GM18505 (cell line): ENCODE measurements around the gene THSD4.
"Not testable (repeated sequence)": the region's sequence is repeated elsewhere in the genome, so short reads cannot be mapped to it uniquely, and the experiment has no call there.

Experiments used
- ATAC-seq: cut with Tn5 transposase; IDR thresholded peaks from one replicate; pipeline ENCODE4 v1.9.1; 2021; ENCODE audit not compliant: unreplicated experiment
- POLR2A ChIP-seq: IDR thresholded peaks from 4 replicates; pipeline ENCODE4 v1.6.1; 2011; ENCODE audit warnings: borderline replicate concordance; ENCODE audit not compliant: insufficient read depth, insufficient read length; ENCODE audit errors: extremely low read depth

THSD4 gene

DNA sequence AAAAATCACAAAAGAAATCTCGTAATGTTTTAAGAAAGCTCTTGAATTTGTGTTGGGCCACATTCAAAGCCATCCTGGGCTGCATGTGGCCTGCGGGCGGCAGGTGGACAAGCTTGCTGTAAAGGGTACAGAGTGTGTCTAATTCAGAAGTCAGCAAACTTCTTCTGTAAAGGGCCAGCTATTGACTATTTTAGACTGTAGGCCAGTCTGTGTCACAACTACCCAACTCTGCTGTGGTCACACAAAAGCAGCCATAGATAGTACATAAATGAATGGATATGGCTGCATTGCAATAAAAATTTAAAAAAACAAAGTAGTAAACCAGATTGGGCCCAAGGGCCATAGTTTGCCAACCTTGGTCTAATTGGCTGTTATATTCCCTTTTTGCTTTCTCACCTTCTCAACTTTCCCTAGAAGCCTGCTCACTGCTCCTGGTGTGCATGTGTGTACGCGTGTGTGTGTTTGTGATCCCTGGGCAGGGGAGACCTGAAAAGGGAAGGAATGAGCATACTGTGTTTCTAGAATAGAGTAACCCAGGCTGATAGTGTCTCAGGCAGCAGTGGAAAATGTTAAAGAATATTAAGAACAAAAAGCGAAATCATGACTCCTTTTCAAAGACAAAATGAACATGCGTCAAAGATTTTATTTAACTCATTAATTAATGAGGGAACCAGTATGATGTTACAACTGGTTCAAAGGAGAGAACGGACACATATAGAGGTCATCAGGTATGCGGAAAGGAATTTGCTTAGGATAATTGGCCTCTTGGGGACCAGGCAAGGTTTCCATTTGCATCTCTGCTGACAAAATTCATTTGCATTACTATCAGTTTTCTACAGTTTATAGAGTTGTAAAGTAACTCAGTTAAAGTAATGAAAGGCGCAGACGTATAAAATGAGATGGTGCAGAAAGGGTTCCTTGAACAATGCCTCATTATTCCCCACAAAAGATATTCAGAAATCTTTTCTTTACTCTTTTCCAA is 248.0 kb downstream of the THSD4 start:
- no peak for TF ChIP-seq POLR2A
- no peak for ATAC-seq

- TF ChIP-seq POLR2A: no peak
- no peak for ATAC-seq
Observed at GRCh38 chr15:71364117-71364584, 248.9 kb downstream of the THSD4 start.

DNA sequence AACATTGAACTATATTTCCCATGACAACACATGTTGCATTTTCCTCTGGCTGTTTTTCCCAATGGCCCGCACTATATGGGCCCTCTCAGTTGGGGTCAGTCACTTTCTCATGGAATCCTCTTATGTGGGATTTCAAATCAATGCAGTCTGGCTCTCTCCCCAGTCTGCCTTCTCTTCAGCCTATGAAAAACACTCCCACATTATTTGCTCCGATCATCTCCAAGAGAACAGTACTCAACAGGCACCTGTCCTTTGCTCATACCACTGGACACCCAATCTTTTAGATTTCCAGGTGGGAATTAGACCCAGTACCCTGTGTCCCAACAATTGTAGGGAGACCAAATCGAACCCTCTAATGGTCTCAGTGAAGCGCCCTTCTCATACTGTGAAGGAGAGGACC is 251.3 kb downstream of the THSD4 start:
- no peak for ATAC-seq

DNA sequence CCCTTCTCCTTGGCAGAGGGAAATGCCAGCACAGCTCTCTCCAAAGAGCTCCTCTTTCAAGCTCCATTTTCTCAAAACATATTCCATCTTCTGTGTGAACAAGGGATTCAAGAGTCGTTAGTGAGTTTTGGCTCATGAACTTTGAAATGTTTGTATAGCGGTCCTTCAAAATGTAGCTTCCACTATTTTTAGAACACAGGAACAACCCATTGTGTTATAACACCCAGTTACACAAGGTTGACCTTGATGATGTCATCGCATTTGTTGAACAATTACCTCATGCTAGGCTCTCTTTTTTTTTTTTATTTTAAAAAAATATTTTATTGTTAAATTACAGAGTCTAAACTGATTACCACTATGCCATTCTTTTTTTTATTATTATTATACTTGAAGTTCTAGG is 251.7 kb downstream of the THSD4 start:
- TF ChIP-seq POLR2A: no peak
- no peak for ATAC-seq

More for the DNA sequence above, 251.3 kb downstream of the THSD4 start:
- TF ChIP-seq POLR2A: no peak

GRCh38 chr15:71367737-71368136 is 252.5 kb downstream of the THSD4 start:
- not testable (repeated sequence) for ATAC-seq

DNA sequence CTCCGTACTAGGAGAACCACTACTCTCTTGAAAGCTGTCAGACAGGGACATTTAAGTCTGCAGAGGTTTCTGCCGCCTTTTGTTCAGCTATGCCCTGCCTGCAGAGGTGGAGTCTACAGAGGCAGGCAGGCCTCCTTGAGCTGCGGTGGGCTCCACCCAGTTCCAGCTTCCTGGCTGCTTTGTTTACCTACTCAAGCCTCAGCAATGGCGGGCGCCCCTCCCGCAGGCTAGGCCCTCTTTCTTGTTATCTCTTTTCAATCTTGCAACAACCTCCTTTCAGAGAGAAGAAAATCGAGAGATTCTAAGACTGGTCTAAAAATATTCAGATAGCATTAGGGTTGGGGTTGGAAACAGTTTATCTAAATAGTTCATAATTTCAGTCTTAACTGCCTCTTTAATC is 257.5 kb downstream of the THSD4 start:
- not testable (repeated sequence) for ATAC-seq

GRCh38 chr15:71373917-71374316 is 258.6 kb downstream of the THSD4 start:
- ATAC-seq: no peak
- no peak for TF ChIP-seq POLR2A

GRCh38 chr15:71374607-71375352 is 259.5 kb downstream of the THSD4 start:
- ATAC-seq: no peak
- no peak for TF ChIP-seq POLR2A

GRCh38 chr15:71375934-71376333 is 260.7 kb downstream of the THSD4 start:
- no peak for TF ChIP-seq POLR2A
- ATAC-seq: no peak

GRCh38 chr15:71379893-71380292 is 264.6 kb downstream of the THSD4 start:
- no peak for TF ChIP-seq POLR2A
- no peak for ATAC-seq

- TF ChIP-seq POLR2A: no peak
- ATAC-seq: no peak
Observed at GRCh38 chr15:71380345-71380744, 265.1 kb downstream of the THSD4 start.

- ATAC-seq: no peak
- no peak for TF ChIP-seq POLR2A
Observed at GRCh38 chr15:71384501-71384900, 269.2 kb downstream of the THSD4 start.

DNA sequence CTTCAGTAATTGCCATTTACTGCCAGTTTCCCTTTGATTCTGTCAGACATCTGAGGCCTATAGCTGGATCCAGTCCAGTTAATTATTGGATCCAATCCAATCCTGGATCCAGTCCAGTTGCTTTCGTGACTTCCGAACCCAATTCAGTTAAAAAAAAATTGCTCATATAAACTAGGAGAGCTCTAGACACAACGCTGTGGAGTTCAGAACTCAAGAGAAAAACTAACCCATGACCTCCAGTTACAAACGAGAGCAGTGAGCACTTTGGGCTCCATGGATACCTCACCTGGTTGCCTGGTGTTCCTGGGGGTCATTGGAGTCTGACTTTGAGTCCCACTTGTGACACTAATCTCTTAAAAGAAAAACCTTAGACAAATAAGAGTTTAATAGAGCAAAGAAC is 269.8 kb downstream of the THSD4 start:
- no peak for ATAC-seq
- no peak for TF ChIP-seq POLR2A

- TF ChIP-seq POLR2A: no peak
- no peak for ATAC-seq
Observed at GRCh38 chr15:71385457-71385856, 270.2 kb downstream of the THSD4 start.
